ENCODE measurements around the gene SDS.
A peak's percentile ranks its signal among the peaks of the same experiment; 100 is the strongest.

SDS gene

DNA sequence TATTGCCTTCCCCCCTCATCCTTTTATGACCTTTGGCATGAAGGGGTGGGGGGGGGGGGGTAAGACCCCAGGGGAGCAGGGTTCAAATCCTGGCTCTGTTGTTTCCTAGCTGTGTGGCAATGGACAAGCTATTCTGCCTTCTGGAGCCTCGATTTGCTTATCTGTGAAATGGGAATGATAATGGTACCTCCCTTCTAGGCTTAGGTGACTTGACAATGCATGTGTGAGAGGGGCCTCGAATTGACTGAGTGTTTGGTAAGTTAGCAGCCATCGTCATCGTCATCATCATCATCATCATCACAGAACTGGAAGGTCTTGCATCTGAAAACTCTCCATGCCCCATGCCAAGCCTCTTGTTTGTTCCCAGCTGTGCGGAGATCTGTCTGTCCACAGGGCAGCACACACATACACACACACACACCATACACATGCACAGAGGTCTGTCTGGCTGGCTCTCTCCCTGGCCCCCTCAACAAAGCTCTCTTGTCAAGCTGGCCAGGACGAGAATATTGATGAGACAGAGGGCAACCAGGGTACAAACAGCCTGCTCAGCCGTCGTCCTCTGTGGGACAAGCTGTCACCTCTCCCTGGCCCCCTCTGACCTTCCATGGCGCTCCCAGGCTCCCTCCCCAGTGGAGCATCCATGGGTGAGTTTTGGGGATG lies 5.9 kb upstream of the SDS start:
- DNase-seq (ENCODE audit: low read depth), result no peak
- no peak overlapping the region for H3K4me3 ChIP-seq (replicated peaks; ENCODE audit: low read depth, low read length)
- no peak for TF ChIP-seq CTCF (IDR thresholded peaks at IDR 0.05; ENCODE audit: low read length, missing control alignments)

- TF ChIP-seq CTCF (IDR thresholded peaks at IDR 0.05; ENCODE audit: low read length, missing control alignments), result no peak
- DNase-seq (ENCODE audit: low read depth), result no peak
- no peak overlapping the region for H3K4me3 ChIP-seq (replicated peaks; ENCODE audit: low read depth, low read length)
Measured at GRCh38 chr12:113408756-113409298, 5.1 kb upstream of the SDS start.

- peak; percentile 74 for DNase-seq (ENCODE audit: low read depth)
- H3K4me3 ChIP-seq (replicated peaks; ENCODE audit: low read depth, low read length), result no peak overlapping the region
- TF ChIP-seq CTCF (IDR thresholded peaks at IDR 0.05; ENCODE audit: low read length, missing control alignments), result no peak
Measured at GRCh38 chr12:113407931-113408600, 4.4 kb upstream of the SDS start.

DNA sequence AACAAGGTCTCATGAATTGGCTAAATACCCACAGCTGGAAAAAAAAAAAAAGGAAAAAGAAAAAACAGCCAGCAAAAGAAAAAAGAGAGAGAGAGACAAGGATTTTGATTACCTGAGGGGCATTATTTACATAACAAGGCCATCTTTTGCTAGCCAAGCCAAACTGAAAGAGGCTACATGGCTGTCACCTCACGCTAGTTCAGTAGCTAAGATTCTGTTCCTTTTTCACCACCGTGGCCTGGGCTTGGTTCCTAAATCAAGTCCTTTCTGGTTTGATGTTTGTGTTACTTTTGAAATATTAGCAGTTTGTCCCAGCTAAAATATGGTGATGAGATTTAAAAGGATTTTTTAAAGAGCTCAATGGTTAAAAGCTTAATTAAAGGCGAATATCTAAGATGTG lies 2.0 kb upstream of the SDS start:
- no peak overlapping the region for H3K4me3 ChIP-seq (replicated peaks; ENCODE audit: low read depth, low read length)
- TF ChIP-seq CTCF (IDR thresholded peaks at IDR 0.05; ENCODE audit: low read length, missing control alignments), result no peak
- no peak for DNase-seq (ENCODE audit: low read depth)

GRCh38 chr12:113402586-113403260 lies 964 bp downstream of the SDS start:
- TF ChIP-seq CTCF (IDR thresholded peaks at IDR 0.05; ENCODE audit: low read length, missing control alignments), result no peak
- no peak overlapping the region for H3K4me3 ChIP-seq (replicated peaks; ENCODE audit: low read depth, low read length)
- DNase-seq (ENCODE audit: low read depth), result no peak

DNA sequence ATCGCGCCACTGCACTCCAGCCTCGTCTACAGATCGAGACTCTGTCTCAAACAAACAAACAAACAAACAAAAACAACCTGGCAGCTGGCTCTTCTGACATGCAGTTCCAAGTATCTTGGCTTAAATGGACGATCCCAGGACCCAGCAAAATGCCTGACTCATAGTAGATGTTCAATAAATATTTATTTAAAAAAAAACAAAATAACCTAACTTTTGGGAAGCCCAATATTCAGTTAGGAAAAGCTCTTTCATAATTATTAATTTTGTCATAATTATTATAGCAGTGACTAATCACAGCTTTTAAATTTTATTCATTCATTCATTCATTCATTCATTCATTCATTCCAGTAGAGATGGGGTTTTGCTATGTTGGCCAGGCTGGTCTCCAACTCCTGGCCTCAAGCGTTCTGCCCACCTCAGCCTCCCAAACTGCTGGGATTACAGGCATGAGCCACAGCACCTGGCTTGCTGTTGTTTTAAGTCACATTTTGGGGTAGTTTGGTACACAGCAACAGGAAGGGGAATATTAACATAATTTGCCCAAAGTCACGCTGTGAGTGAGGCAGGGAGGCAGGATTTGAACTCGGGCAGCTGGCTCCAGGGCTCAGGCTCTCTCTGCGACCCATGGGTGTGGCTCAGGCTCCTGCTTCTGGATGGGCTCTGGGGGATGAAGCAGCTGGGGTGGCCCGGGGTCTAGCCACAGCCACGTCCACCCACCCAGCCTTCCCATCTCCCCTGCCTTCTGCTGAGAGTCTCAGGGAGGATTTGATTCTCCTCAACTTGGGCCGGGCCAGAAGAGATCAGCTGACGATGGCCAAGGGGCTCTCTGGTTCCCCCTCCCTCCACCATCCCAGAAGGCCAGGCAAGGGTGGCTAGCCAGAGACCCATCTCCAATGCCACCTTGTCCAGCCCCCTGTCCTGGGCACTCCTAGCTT lies 2.4 kb downstream of the SDS start:
- TF ChIP-seq CTCF (IDR thresholded peaks at IDR 0.05; ENCODE audit: low read length, missing control alignments), result no peak
- no peak overlapping the region for H3K4me3 ChIP-seq (replicated peaks; ENCODE audit: low read depth, low read length)
- DNase-seq (ENCODE audit: low read depth), result no peak
